ENCODE data around the gene KAT14.

DNA sequence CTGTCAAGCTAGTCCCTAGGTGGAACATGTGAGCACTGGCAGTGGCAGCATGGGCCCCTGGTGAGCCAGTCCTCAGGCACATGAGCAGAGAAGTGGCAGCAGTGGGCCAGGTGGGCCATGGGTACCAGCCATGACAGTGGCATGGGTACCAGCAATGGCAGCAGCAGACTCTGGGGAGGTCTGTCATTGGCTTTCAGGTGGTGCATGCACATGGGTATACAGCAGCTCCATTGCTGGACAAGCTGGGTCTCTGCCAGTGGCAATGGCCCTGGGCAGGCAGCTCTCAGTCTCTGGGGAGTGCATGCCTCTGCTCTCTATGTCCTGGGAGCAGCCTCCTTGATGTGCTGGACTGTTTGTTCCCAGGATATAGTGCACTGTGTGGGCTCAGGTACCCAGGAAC, 65.3 kb downstream of the KAT14 start:
- no peak for TF ChIP-seq POLR2A (IDR thresholded peaks at IDR 0.05)
- TF ChIP-seq, protein P1, sequence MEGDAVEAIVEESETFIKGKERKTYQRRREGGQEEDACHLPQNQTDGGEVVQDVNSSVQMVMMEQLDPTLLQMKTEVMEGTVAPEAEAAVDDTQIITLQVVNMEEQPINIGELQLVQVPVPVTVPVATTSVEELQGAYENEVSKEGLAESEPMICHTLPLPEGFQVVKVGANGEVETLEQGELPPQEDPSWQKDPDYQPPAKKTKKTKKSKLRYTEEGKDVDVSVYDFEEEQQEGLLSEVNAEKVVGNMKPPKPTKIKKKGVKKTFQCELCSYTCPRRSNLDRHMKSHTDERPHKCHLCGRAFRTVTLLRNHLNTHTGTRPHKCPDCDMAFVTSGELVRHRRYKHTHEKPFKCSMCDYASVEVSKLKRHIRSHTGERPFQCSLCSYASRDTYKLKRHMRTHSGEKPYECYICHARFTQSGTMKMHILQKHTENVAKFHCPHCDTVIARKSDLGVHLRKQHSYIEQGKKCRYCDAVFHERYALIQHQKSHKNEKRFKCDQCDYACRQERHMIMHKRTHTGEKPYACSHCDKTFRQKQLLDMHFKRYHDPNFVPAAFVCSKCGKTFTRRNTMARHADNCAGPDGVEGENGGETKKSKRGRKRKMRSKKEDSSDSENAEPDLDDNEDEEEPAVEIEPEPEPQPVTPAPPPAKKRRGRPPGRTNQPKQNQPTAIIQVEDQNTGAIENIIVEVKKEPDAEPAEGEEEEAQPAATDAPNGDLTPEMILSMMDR (IDR thresholded peaks at IDR 0.05) = no peak

All from body of pancreas (tissue), 4 donors.